ENCODE results near the gene ANAPC13.

Gene ANAPC13

DNA sequence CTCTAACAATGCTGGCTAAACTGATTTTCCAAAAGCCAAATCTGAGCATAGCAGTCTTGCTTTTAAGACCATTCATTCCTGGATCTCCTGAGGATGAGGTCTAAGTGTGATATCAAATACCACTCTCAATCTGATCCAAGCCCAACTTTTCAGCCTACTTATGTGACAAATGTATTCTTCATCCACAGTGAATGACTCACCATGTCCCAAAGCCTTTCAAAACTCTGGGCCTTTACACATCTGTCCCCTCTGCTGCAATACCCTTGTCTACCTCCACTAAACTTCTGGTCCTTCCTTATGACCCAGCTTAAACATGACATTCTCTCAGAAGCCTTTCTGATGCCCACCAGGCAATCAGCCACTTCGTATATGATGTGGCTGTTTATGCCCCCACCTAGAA is 4.6 kb downstream of the ANAPC13 start:
- Histone ChIP-seq H3K36me3 (ENCODE audit: control insufficient read depth, low read depth, low read length) (peaks cover 54% of the 10 kb centered on the region), H3K4me1 (ENCODE audit: control insufficient read depth, low read depth, low read length) (peaks cover 9% of the 10 kb centered on the region), H3K4me3 (ENCODE audit: low read length) (no peak overlapping the region), H3K27ac (ENCODE audit: low read length) (no peak overlapping the region), H3K9ac (ENCODE audit: low read length) (no peak overlapping the region), H3K27me3 (ENCODE audit: control insufficient read depth, insufficient read depth, low read length) (no peaks in the 10 kb centered on the region), H3K9me3 (ENCODE audit: control insufficient read depth, low read depth, low read length) (no peaks in the 10 kb centered on the region)

DNA sequence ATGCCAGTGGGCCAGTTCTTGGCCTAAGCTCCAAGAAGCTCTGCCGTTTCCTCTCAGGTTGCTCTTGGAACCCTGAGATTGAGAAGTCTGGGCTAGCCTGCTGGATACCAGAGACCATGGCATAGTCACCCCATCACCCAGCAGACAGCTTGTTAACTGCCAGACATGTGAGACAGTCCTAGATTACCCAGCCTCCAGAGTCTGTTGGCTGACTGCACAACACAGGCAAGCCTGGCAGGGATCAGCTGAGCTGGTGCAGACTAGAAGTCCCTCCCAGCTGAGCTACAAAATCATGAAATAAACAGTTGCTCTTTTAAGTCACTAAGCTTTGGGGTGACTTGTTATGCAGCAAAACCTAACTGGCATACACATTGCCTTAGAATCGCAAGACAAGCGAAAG is 5.2 kb downstream of the ANAPC13 start:
- Histone ChIP-seq H3K4me1 (ENCODE audit: control insufficient read depth, low read depth, low read length) (peaks cover 9% of the 10 kb centered on the region), H3K27me3 (ENCODE audit: control insufficient read depth, insufficient read depth, low read length) (no peaks in the 10 kb centered on the region), H3K9me3 (ENCODE audit: control insufficient read depth, low read depth, low read length) (no peaks in the 10 kb centered on the region), H3K9ac (ENCODE audit: low read length) (no peak overlapping the region), H3K27ac (ENCODE audit: low read length) (no peak overlapping the region), H3K4me3 (ENCODE audit: low read length) (no peak overlapping the region), H3K36me3 (ENCODE audit: control insufficient read depth, low read depth, low read length) (peaks cover 54% of the 10 kb centered on the region)

DNA sequence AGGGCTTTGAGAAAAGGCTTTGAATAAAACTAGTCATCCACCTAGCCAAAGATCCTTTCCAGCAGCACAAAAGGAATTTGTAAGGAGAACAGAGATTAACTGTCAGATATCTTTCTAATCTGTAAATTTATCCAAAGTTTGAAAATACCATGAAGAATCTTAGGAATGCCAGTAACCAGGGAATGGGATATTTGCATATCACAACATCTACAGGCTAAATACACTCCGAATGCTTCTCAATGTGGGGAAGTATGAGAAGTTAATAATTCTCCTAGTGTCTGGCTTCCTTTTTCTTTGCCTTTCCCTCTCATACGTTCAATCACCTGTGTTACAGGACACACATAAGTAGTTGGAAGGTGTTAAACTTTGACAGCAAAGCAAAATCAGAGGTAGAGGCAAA is 7.8 kb downstream of the ANAPC13 start:
- Histone ChIP-seq H3K36me3 (ENCODE audit: control insufficient read depth, low read depth, low read length) (peaks cover 54% of the 10 kb centered on the region), H3K9ac (ENCODE audit: low read length) (no peak overlapping the region), H3K4me1 (ENCODE audit: control insufficient read depth, low read depth, low read length) (no peaks in the 10 kb centered on the region), H3K4me3 (ENCODE audit: low read length) (no peak overlapping the region), H3K27me3 (ENCODE audit: control insufficient read depth, insufficient read depth, low read length) (no peaks in the 10 kb centered on the region), H3K9me3 (ENCODE audit: control insufficient read depth, low read depth, low read length) (no peaks in the 10 kb centered on the region), H3K27ac (ENCODE audit: low read length) (no peak overlapping the region)

DNA sequence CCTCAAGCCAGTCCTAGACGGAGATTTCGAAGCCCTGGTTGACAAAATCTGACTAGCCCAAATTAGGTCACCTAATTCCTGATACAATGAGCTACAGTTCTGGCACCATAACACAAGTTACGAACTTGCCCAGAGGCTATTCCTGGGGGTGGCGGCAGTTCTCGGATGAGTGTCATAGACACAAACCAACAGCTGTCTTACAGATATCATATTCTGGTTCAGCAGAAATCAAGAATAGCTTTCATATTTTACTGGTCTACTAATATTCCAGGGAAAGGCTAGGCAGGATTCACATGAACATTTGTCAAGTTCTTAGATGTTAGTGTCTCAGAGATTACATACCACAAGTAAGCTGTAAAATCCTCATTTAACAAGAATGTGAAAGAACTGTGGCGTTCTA is 8.8 kb downstream of the ANAPC13 start:
- Histone ChIP-seq H3K36me3 (ENCODE audit: control insufficient read depth, low read depth, low read length) (peaks cover 45% of the 10 kb centered on the region), H3K27ac (ENCODE audit: low read length) (no peak overlapping the region), H3K9ac (ENCODE audit: low read length) (no peak overlapping the region), H3K9me3 (ENCODE audit: control insufficient read depth, low read depth, low read length) (no peaks in the 10 kb centered on the region), H3K27me3 (ENCODE audit: control insufficient read depth, insufficient read depth, low read length) (no peaks in the 10 kb centered on the region), H3K4me3 (ENCODE audit: low read length) (no peak overlapping the region), H3K4me1 (ENCODE audit: control insufficient read depth, low read depth, low read length) (no peaks in the 10 kb centered on the region)

DNA sequence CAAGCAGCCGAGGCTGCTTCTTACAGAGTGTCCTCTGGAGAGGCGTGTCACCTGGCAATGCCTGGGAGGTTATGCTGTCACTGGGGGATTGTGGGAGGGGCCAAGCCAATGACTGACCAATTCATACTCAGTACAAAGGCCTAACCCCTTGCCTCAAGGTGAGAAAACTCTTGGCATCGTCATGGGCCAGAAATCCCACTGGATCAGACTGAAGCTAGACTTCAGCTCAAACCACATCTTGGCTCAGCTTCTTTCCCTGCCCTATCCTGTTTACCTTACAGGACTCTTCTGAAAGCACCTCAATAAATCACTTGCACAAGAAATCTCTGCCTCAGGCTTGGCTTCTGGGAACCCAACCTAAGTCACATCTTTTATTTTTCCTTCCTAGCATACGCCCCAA is 9.5 kb downstream of the ANAPC13 start:
- no peak overlapping the region for H3K9ac ChIP-seq (ENCODE audit: low read length)
- H3K9me3 ChIP-seq (ENCODE audit: control insufficient read depth, low read depth, low read length): no peaks in the 10 kb centered on the region
- peaks cover 40% of the 10 kb centered on the region for H3K36me3 ChIP-seq (ENCODE audit: control insufficient read depth, low read depth, low read length)
- no peak overlapping the region for H3K27ac ChIP-seq (ENCODE audit: low read length)
- no peaks in the 10 kb centered on the region for H3K4me1 ChIP-seq (ENCODE audit: control insufficient read depth, low read depth, low read length)
- no peaks in the 10 kb centered on the region for H3K27me3 ChIP-seq (ENCODE audit: control insufficient read depth, insufficient read depth, low read length)
- H3K4me3 ChIP-seq (ENCODE audit: low read length): no peak overlapping the region

DNA sequence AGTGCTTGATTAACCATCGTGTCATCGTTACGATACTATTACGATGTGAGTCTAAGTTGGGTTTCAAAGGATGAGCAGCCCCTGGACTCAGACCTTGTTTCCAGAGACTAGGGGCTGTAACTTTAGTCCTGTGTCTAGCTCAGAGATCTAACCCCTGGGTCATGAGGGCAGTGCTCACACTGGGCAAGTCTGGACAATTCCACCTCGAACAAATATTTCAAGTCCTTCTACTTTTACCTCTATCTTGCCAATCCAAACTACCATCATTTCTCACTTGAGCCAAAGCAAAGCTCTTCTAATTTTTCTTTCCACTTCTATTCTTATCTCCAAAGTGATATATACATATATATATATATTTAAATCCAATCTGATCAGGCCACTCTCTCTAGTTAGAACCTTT is 10.8 kb downstream of the ANAPC13 start:
- H3K4me3 ChIP-seq (ENCODE audit: low read length): no peak overlapping the region
- H3K9ac ChIP-seq (ENCODE audit: low read length): no peak overlapping the region
- no peaks in the 10 kb centered on the region for H3K4me1 ChIP-seq (ENCODE audit: control insufficient read depth, low read depth, low read length)
- H3K36me3 ChIP-seq (ENCODE audit: control insufficient read depth, low read depth, low read length): peaks cover 26% of the 10 kb centered on the region
- no peaks in the 10 kb centered on the region for H3K9me3 ChIP-seq (ENCODE audit: control insufficient read depth, low read depth, low read length)
- no peaks in the 10 kb centered on the region for H3K27me3 ChIP-seq (ENCODE audit: control insufficient read depth, insufficient read depth, low read length)
- H3K27ac ChIP-seq (ENCODE audit: low read length): no peak overlapping the region

DNA sequence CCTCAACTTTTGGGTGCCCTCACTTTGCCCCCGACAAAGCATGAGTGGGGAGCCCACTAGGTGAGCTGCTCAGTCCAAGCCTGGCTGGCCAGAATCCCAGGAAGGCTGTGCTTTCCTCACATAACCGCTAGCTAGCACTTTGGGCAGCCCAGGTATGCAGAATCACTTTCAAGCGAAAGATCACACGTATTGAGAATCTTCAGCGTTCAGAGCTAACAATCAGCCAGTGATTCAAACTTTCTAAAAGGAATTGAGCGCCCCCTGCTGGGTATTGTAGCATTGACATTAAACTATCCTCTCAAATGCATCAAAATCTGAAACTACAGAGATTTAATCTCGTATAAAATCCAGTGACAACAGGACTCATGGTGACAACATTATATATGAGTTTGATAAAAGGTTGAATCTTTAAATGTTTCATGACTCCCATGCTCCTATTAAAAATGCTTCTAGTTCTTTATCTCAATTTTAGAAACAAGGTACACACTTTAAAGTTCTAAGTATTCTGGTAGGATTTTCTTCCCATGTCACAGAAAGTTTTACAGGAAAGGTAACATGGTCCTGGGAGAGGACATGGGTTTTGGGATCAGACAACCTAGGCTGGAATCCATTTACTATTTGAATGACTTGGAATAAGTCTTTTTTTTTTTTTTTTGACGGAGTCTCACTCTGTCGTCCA is 11.8 kb downstream of the ANAPC13 start:
- H3K36me3 ChIP-seq (ENCODE audit: control insufficient read depth, low read depth, low read length): peaks cover 22% of the 10 kb centered on the region
- H3K4me1 ChIP-seq (ENCODE audit: control insufficient read depth, low read depth, low read length): no peaks in the 10 kb centered on the region
- no peaks in the 10 kb centered on the region for H3K9me3 ChIP-seq (ENCODE audit: control insufficient read depth, low read depth, low read length)
- H3K27me3 ChIP-seq (ENCODE audit: control insufficient read depth, insufficient read depth, low read length): no peaks in the 10 kb centered on the region
- no peak overlapping the region for H3K27ac ChIP-seq (ENCODE audit: low read length)
- no peak overlapping the region for H3K9ac ChIP-seq (ENCODE audit: low read length)
- H3K4me3 ChIP-seq (ENCODE audit: low read length): no peak overlapping the region

DNA sequence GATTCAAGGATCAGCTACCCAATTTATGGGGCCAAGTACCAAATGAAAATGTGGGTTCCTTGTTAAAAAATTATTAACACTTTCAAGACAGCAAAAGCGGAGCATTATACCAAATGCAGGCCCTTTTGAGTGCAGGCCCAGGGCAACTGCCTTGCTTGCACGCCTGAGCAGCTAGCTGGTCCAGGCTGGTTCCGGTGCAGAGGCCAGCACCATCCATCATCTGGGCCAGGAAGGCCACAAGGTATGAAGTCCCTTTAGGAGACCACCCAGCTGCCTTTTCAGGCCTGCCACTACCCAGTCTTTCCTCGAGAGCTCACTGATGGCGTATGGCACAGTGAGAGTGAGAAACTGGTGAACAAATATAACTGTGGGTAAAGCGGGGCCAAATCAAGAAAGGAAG is 13.0 kb downstream of the ANAPC13 start:
- Histone ChIP-seq H3K9me3 (ENCODE audit: control insufficient read depth, low read depth, low read length) (no peaks in the 10 kb centered on the region), H3K4me3 (ENCODE audit: low read length) (no peak overlapping the region), H3K27ac (ENCODE audit: low read length) (no peak overlapping the region), H3K4me1 (ENCODE audit: control insufficient read depth, low read depth, low read length) (no peaks in the 10 kb centered on the region), H3K36me3 (ENCODE audit: control insufficient read depth, low read depth, low read length) (peaks cover 10% of the 10 kb centered on the region), H3K27me3 (ENCODE audit: control insufficient read depth, insufficient read depth, low read length) (no peaks in the 10 kb centered on the region), H3K9ac (ENCODE audit: low read length) (no peak overlapping the region)

DNA sequence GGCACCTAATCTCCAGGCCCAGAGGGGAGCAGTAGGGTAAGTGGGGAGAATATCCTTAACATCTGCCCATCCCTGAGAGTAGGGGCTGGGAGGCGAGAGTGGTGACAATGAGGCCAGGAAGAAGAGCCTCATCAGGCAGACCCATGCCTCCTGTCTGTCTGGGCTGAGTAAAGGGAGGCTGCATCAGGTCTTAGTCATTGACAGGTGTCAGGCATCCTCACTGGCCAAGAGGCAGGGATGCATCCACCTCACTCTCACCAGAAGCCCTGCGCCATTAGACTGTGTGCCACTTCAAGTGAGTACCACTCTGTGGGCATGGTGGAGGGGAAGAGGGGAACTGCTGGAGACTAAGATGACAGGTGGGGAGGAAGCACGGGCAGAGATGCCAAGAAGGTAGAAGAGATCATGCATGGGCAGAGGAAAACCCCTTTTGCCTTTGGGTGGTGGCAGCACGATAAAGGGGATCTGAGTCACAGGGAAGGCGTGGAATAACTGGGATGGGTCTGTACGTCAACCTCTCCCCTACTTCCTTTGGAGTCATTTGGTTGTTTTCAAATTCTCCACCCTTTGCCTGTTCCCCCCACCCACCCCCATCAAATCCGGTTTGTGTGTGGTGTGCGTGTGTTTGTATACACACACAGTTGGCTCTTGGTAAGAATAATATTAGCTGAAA is 14.1 kb downstream of the ANAPC13 start:
- Histone ChIP-seq H3K9me3 (ENCODE audit: control insufficient read depth, low read depth, low read length) (no peaks in the 10 kb centered on the region), H3K4me1 (ENCODE audit: control insufficient read depth, low read depth, low read length) (no peaks in the 10 kb centered on the region), H3K27me3 (ENCODE audit: control insufficient read depth, insufficient read depth, low read length) (no peaks in the 10 kb centered on the region), H3K27ac (ENCODE audit: low read length) (no peak overlapping the region), H3K36me3 (ENCODE audit: control insufficient read depth, low read depth, low read length) (no peaks in the 10 kb centered on the region), H3K9ac (ENCODE audit: low read length) (no peak overlapping the region), H3K4me3 (ENCODE audit: low read length) (no peak overlapping the region)

DNA sequence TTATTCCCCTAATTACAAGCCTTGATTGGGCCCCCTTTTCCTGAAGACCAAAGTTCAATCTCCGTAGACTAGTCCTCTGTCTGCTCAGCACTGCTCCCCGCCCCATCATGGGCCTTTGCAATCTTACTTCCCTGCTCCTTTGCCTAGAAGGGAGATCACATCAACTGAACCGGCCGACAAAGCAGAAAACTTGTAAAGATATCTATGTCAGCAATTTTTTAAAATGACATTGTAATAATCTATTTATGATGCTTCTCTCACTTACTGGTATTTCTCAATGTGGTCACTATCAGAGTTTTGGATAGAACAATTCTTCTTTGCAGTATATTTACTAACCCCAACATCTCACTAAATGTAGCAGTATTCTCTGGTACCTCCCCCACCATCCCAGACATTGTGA is 17.3 kb downstream of the ANAPC13 start:
- Histone ChIP-seq H3K4me1 (ENCODE audit: control insufficient read depth, low read depth, low read length) (peaks cover 13% of the 10 kb centered on the region), H3K36me3 (ENCODE audit: control insufficient read depth, low read depth, low read length) (no peaks in the 10 kb centered on the region), H3K4me3 (ENCODE audit: low read length) (no peak overlapping the region), H3K27ac (ENCODE audit: low read length) (no peak overlapping the region), H3K9me3 (ENCODE audit: control insufficient read depth, low read depth, low read length) (no peaks in the 10 kb centered on the region), H3K27me3 (ENCODE audit: control insufficient read depth, insufficient read depth, low read length) (no peaks in the 10 kb centered on the region), H3K9ac (ENCODE audit: low read length) (no peak overlapping the region)

DNA sequence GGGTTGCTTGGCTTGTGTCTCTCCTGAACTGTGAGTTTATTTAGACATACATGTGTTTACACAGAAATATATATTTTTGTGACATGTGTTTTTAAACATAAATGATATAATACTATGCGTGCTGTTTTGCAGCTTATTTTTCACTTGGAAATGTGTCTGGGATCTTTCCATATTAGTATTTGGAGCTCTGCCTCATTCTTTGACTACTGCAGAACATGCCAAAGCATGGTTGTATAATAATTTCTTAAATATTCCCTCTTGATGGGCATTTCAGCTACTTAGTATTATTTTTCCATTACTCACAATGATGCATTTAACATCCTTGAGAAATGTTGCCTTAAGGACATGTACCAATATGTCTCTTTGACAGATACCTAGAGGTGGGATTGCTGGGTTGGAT is 19.5 kb downstream of the ANAPC13 start:
- no peaks in the 10 kb centered on the region for H3K9me3 ChIP-seq (ENCODE audit: control insufficient read depth, low read depth, low read length)
- no peak overlapping the region for H3K9ac ChIP-seq (ENCODE audit: low read length)
- H3K27ac ChIP-seq (ENCODE audit: low read length): no peak overlapping the region
- no peak overlapping the region for H3K4me3 ChIP-seq (ENCODE audit: low read length)
- H3K36me3 ChIP-seq (ENCODE audit: control insufficient read depth, low read depth, low read length): no peaks in the 10 kb centered on the region
- no peaks in the 10 kb centered on the region for H3K27me3 ChIP-seq (ENCODE audit: control insufficient read depth, insufficient read depth, low read length)
- H3K4me1 ChIP-seq (ENCODE audit: control insufficient read depth, low read depth, low read length): peaks cover 27% of the 10 kb centered on the region

All from iPS-18a (cell line).